Measurements from ENCODE around the gene KRT71.

KRT71 gene

GRCh38 chr12:52499806-52500560, 53.0 kb downstream of the KRT71 start:
- no peak for DNase-seq (ENCODE audit: low read depth in 1 of 2, low spot score in 1 of 2)

GRCh38 chr12:52498946-52499345, 54.0 kb downstream of the KRT71 start:
- no peak for DNase-seq (ENCODE audit: low read depth in 1 of 2, low spot score in 1 of 2)

GRCh38 chr12:52497975-52498374, 55.0 kb downstream of the KRT71 start:
- no peak for DNase-seq (ENCODE audit: low read depth in 1 of 2, low spot score in 1 of 2)

GRCh38 chr12:52496590-52497071, 56.3 kb downstream of the KRT71 start:
- no peak for DNase-seq (ENCODE audit: low read depth in 1 of 2, low spot score in 1 of 2)

- DNase-seq (ENCODE audit: low read depth in 1 of 2, low spot score in 1 of 2) = no peak
Observed at GRCh38 chr12:52496054-52496453, 56.9 kb downstream of the KRT71 start.

- DNase-seq (ENCODE audit: low read depth in 1 of 2, low spot score in 1 of 2) = no peak
Observed at GRCh38 chr12:52495389-52495788, 57.6 kb downstream of the KRT71 start.

GRCh38 chr12:52494518-52494917, 58.4 kb downstream of the KRT71 start:
- no peak for DNase-seq (ENCODE audit: low read depth in 1 of 2, low spot score in 1 of 2)

- no peak for DNase-seq (ENCODE audit: low read depth in 1 of 2, low spot score in 1 of 2)
Observed at GRCh38 chr12:52494100-52494499, 58.8 kb downstream of the KRT71 start.
